PC-9 (cell line): Measurements from ENCODE around the gene TSC22D3. TPM values are rescaled to one million over a fixed set of nuclear protein-coding genes. Genes with fewer than 3 reads are reported as not detected.

Source experiments
- BruUV-seq: library from RNA; stranded (reverse); fragments of 400-500 nt; replicated peaks from 2 replicates; lab custom pipeline; 2021; lab: Mats Ljungman, UMichigan
- CTCF ChIA-PET: fragments of 300-600 bp; sonication (Branson Sonifier 250); formaldehyde crosslinking; loops from one replicate; lab custom pipeline; 2022; ENCODE audit warnings: antibody characterized with exemption; lab: Charles Lee
- POLR2A ChIA-PET: fragments of 300-600 bp; sonication (Branson Sonifier 250); formaldehyde crosslinking; loops from one replicate; lab custom pipeline; 2022; ENCODE audit warnings: antibody characterized with exemption; ENCODE audit not compliant: unreplicated experiment; lab: Charles Lee
- DNase-seq, 2 experiments: peaks; one replicate each; pipeline versions ENCODE4 v3.0.0 to v3.0.0-alpha.2; 2015 to 2022; ENCODE audit warnings: mixed read lengths in 1 of 2
- H2AFZ ChIP-seq: fragments of 200-600 bp; sonication (generic); 2 replicates; pipeline ENCODE4 v1.8.1; 2017; ENCODE audit warnings: antibody characterized with exemption
- H3F3A ChIP-seq: fragments of 200-600 bp; sonication (generic); 2 replicates; pipeline ENCODE4 v1.8.1; 2017; ENCODE audit warnings: antibody characterized with exemption, mild to moderate bottlenecking, low read depth; ENCODE audit not compliant: insufficient read depth
- H3K27ac ChIP-seq: fragments of 200-600 bp; sonication (generic); 2 replicates; pipeline ENCODE4 v1.6.1; 2016; ENCODE audit warnings: mixed run types
- H3K27me3 ChIP-seq: fragments of 200-600 bp; sonication (generic); 2 replicates; pipeline ENCODE4 v1.6.1; 2016; ENCODE audit warnings: low read depth, mixed run types; ENCODE audit not compliant: insufficient read depth
- H3K36me3 ChIP-seq: fragments of 200-600 bp; sonication (generic); 2 replicates; pipeline ENCODE4 v1.6.1; 2016; ENCODE audit warnings: low read depth, mixed run types
- H3K4me1 ChIP-seq: fragments of 200-600 bp; sonication (generic); replicated peaks from 2 replicates; pipeline ENCODE4 v1.6.1; 2016; ENCODE audit warnings: mixed run types; ENCODE audit not compliant: insufficient read depth
- H3K4me2 ChIP-seq: fragments of 200-600 bp; sonication (generic); 2 replicates; pipeline ENCODE4 v1.6.1; 2017; ENCODE audit warnings: mixed run types
- H3K4me3 ChIP-seq: fragments of 200-600 bp; sonication (generic); 2 replicates; pipeline ENCODE4 v1.6.1; 2016; ENCODE audit warnings: mixed run types
- H3K79me2 ChIP-seq: fragments of 200-600 bp; sonication (generic); 2 replicates; pipeline ENCODE4 v1.6.1; 2017; ENCODE audit warnings: low read depth, mixed run types
- H3K9me2 ChIP-seq: fragments of 200-600 bp; sonication (generic); 2 replicates; pipeline ENCODE4 v1.8.1; 2017; ENCODE audit warnings: mild to moderate bottlenecking; ENCODE audit not compliant: insufficient read depth
- H3K9me3 ChIP-seq: fragments of 200-600 bp; sonication (generic); 2 replicates; pipeline ENCODE4 v1.8.1; 2016; ENCODE audit warnings: low read depth; ENCODE audit not compliant: insufficient read depth
- H4K20me1 ChIP-seq: fragments of 200-600 bp; sonication (generic); 2 replicates; pipeline ENCODE4 v1.8.1; 2017; ENCODE audit not compliant: insufficient read depth
- EZH2 ChIP-seq: fragments of 200-600 bp; sonication (generic); IDR thresholded peaks from 2 replicates; pipeline ENCODE4 v1.8.0; 2017; ENCODE audit warnings: antibody characterized with exemption, low read depth
- intact Hi-C: fragments of 100-400 bp; cut with micrococcal nuclease; formaldehyde crosslinking; loops from one replicate; pipeline ENCODE4 v1.10.0; 2022; ENCODE audit not compliant: unreplicated experiment
- total RNA-seq: library from RNA; stranded (reverse); gene quantifications from 2 replicates; pipeline ENCODE4 v1.2.3, GENCODE V29; 2021
- TF ChIP-seq, protein P1 (sequence below): fragments of 200-600 bp; sonication (generic); conservative IDR thresholded peaks from 2 replicates; pipeline ENCODE4 v1.6.1; 2017; ENCODE audit warnings: mixed run types, antibody characterized with exemption, mild to moderate bottlenecking, moderate library complexity

TSC22D3 gene
- total RNA-seq, 1 experiment from 2014 or later = 43.9 TPM

DNA sequence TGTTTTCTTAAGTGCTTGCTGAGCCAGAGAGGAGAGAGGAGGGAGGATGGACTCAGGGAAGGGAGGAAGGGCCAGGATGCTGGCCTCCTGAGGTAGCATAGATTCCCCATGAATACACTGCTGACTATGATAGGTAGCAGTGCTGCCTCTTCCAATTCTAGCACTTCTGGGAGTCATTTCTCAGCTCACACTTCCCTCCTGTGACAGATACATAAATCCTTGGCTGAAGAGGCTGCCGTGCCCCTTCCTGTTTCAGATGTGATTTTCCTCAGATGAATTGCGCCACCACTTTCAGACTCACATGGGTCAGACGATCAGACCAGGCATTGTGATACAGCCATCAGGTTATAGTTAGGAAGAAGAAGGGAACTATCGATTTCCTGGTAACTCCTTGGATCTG lies 22.4 kb downstream of the TSC22D3 start:
- CTCF ChIA-PET = interaction anchor here (0.7 kb wide), 1 partner anchor 215 kb away, joined by 3 read pairs; no protein-coding TSS in a partner anchor

DNA sequence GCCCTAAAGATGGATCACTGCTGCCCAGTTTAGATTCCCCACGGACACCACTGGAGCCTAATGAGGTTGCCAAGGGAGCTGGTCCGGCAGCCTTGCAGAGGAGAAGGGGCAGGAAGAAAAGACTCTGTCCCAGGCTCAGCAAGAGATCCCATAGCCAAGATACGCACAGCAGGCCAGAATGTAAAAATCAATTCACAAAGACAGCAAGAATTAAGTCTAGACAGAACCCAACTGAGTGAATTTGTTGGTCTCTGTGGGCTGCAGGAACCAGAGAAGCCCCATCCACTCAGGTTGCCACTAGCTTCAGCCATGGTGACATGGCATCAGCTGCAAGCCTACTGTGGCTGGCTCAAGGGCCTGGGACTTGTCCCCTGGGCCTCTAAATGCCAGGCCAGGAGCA lies 22.9 kb downstream of the TSC22D3 start:
- TF ChIP-seq, protein P1, sequence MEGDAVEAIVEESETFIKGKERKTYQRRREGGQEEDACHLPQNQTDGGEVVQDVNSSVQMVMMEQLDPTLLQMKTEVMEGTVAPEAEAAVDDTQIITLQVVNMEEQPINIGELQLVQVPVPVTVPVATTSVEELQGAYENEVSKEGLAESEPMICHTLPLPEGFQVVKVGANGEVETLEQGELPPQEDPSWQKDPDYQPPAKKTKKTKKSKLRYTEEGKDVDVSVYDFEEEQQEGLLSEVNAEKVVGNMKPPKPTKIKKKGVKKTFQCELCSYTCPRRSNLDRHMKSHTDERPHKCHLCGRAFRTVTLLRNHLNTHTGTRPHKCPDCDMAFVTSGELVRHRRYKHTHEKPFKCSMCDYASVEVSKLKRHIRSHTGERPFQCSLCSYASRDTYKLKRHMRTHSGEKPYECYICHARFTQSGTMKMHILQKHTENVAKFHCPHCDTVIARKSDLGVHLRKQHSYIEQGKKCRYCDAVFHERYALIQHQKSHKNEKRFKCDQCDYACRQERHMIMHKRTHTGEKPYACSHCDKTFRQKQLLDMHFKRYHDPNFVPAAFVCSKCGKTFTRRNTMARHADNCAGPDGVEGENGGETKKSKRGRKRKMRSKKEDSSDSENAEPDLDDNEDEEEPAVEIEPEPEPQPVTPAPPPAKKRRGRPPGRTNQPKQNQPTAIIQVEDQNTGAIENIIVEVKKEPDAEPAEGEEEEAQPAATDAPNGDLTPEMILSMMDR = no peak
- Histone ChIP-seq H3K36me3 (no peaks in the 10 kb centered on the region), H3K27me3 (no peaks in the 10 kb centered on the region), H4K20me1 (no peaks in the 10 kb centered on the region), H3F3A (peaks cover 5% of the 10 kb centered on the region; the same call in 1 of the 2 replicates), H3K4me2 (no peak overlapping the region), H3K27ac (no peak overlapping the region), H2AFZ (no peak overlapping the region), H3K4me3 (no peak overlapping the region), H3K9me2 (no peaks in the 10 kb centered on the region), H3K4me1 (peaks cover 7% of the 10 kb centered on the region), H3K9me3 (no peaks in the 10 kb centered on the region), H3K79me2 (no peaks in the 10 kb centered on the region)
- POLR2A ChIA-PET = no interaction called here
- no peak for DNase-seq
- CTCF ChIA-PET = no interaction called here
- intact Hi-C loops = no loop called here
- BruUV-seq = no TSS peak

More for the DNA sequence above, 22.4 kb downstream of the TSC22D3 start:
- Histone ChIP-seq H3K4me1 (peaks cover 3% of the 10 kb centered on the region), H4K20me1 (no peaks in the 10 kb centered on the region), H3K4me2 (no peak overlapping the region), H3K79me2 (no peaks in the 10 kb centered on the region), H3K27ac (no peak overlapping the region), H3K4me3 (no peak overlapping the region), H3F3A (peaks cover under 1% of the 10 kb centered on the region; the same call in 1 of the 2 replicates), H2AFZ (no peak overlapping the region), H3K36me3 (no peaks in the 10 kb centered on the region), H3K27me3 (no peaks in the 10 kb centered on the region), H3K9me2 (no peaks in the 10 kb centered on the region), H3K9me3 (no peaks in the 10 kb centered on the region)
- POLR2A ChIA-PET = no interaction called here
- intact Hi-C loops = no loop called here
- TF ChIP-seq, protein P1 = no peak
- no peak for TF ChIP-seq EZH2
- DNase-seq = no peak
- BruUV-seq = no TSS peak

DNA sequence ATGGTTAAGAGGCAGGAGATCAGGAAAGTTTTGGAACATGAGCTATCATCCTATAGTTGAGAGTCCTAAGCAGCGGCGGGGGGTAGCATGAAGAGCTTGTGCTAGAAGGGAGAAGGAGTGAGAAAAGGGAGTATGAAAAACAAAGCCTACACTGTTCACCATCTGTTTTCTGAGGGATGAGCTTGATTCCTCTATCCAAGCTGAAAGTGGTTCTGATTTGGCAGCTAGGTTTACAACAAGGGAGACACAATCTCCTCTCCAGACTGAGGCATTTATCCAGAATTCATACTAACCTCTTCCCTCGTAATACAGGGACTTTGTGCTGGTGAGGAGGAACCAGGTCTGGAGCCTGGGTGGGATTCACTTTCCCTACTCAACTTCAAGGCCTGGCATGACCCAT lies 23.5 kb downstream of the TSC22D3 start:
- intact Hi-C loops = no loop called here
- POLR2A ChIA-PET = no interaction called here
- DNase-seq = no peak
- H3K27ac ChIP-seq = no peak overlapping the region
- peaks cover 6% of the 10 kb centered on the region; the same call in 1 of the 2 replicates for H3F3A ChIP-seq
- peaks cover 14% of the 10 kb centered on the region for H3K4me1 ChIP-seq
- CTCF ChIA-PET = interaction anchor here (0.6 kb wide), 1 partner anchor 34 kb away, joined by 3 read pairs; no protein-coding TSS in a partner anchor
- no peak overlapping the region for H3K4me2 ChIP-seq
- no peaks in the 10 kb centered on the region for H4K20me1 ChIP-seq
- no peaks in the 10 kb centered on the region for H3K79me2 ChIP-seq
- no TSS peak for BruUV-seq
- H3K9me3 ChIP-seq = no peaks in the 10 kb centered on the region
- no peak overlapping the region for H2AFZ ChIP-seq
- no peaks in the 10 kb centered on the region for H3K9me2 ChIP-seq
- no peaks in the 10 kb centered on the region for H3K36me3 ChIP-seq
- no peaks in the 10 kb centered on the region for H3K27me3 ChIP-seq
- no peak overlapping the region for H3K4me3 ChIP-seq
- TF ChIP-seq, protein P1 = no peak
- TF ChIP-seq EZH2 = no peak
